ENCODE measurements around the gene TRIP10.
"Not testable (repeated sequence)": the region's sequence is repeated elsewhere in the genome, so short reads cannot be mapped to it uniquely, and the experiment has no call there.

The TRIP10 gene

GRCh38 chr19:6744381-6745301 is 5.2 kb downstream of the TRIP10 start:
- peak; percentile 62 for DNase-seq

GRCh38 chr19:6745965-6746364 is 6.5 kb downstream of the TRIP10 start:
- DNase-seq = no peak

GRCh38 chr19:6748543-6748942 is 9.1 kb downstream of the TRIP10 start:
- DNase-seq = not testable (repeated sequence)

GRCh38 chr19:6750062-6750461 is 10.6 kb downstream of the TRIP10 start:
- no peak for DNase-seq

GRCh38 chr19:6751189-6751588 is 11.7 kb downstream of the TRIP10 start:
- DNase-seq = no peak

- DNase-seq = no peak
Measured at GRCh38 chr19:6752256-6753177, 13.0 kb downstream of the TRIP10 start.

- DNase-seq = no peak
Measured at GRCh38 chr19:6753178-6754031, 13.9 kb downstream of the TRIP10 start.

- DNase-seq = no peak
Measured at GRCh38 chr19:6754136-6754535, 14.7 kb downstream of the TRIP10 start.

- DNase-seq = no peak
Measured at GRCh38 chr19:6754653-6755463, 15.4 kb downstream of the TRIP10 start.

GRCh38 chr19:6760606-6761005 is 21.1 kb downstream of the TRIP10 start:
- no peak for DNase-seq

- DNase-seq = no peak
Measured at GRCh38 chr19:6761053-6761676, 21.7 kb downstream of the TRIP10 start.

GRCh38 chr19:6762253-6762797 is 22.8 kb downstream of the TRIP10 start:
- not testable (repeated sequence) for DNase-seq

- DNase-seq = no peak
Measured at GRCh38 chr19:6765738-6766356, 26.4 kb downstream of the TRIP10 start.

GRCh38 chr19:6766357-6767080 is 27.0 kb downstream of the TRIP10 start:
- DNase-seq = no peak

- no peak for DNase-seq
Measured at GRCh38 chr19:6767081-6767356, 27.5 kb downstream of the TRIP10 start.

- DNase-seq = no peak
Measured at GRCh38 chr19:6767357-6768235, 28.1 kb downstream of the TRIP10 start, which contains the start of gene SH2D3A. Gene SH2D3A, minus strand, starts transcription at chr19:6767435. Its CDS starts 3,687 bp downstream, at chr19:6763748.

GRCh38 chr19:6768236-6768785 is 28.8 kb downstream of the TRIP10 start:
- DNase-seq = no peak

- DNase-seq = no peak
Measured at GRCh38 chr19:6769006-6769619, 29.6 kb downstream of the TRIP10 start.

Measured in amniotic stem cell (primary cell).